T follicular helper cell (primary cell): ENCODE data around the gene AGK.
"Not testable (repeated sequence)": the region's sequence is repeated elsewhere in the genome, so short reads cannot be mapped to it uniquely, and the experiment has no call there.

ENCODE experiments used
- DNase-seq: peaks from one replicate; pipeline ENCODE4 v3.0.0-alpha.2; 2020; ENCODE audit warnings: low read depth

The AGK gene

DNA sequence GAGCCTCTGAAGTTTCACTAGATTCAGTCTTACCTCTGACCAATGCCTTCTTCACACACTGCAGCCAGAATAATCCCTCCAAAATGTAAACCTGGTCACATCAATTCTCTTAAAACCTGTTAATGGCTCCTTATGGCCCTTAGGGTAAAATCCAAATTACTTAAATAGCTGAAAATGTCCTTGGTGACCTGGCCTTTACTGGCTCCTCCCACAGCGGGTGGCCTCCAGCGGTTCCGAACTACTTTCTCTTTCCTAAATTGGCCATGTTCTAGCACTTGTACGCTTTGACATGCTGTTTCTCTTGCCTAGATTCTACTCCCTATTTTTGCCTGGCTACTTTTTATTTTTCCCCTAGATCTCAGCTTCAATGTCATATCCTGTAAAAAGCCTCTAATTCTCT is 36.1 kb downstream of the AGK start:
- DNase-seq = no peak

DNA sequence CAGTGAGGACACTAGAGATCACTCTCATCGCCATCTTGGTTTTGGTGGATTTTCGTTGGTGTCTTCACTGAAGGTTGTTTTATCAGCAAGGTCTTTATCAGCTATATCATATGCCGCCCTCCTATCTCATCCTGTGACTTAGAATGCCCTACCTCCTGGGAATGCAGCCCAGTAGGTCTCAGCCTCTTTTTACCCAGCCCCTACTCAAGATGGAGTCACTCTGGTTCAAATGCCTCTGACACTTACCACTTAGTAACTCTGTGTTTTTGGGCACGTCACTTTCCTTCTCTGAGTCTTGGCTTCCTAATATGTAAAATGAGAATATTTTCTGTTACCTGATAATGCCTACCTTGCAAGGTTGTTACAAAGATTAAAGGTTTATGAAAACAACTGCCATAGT is 37.7 kb downstream of the AGK start:
- no peak for DNase-seq

DNA sequence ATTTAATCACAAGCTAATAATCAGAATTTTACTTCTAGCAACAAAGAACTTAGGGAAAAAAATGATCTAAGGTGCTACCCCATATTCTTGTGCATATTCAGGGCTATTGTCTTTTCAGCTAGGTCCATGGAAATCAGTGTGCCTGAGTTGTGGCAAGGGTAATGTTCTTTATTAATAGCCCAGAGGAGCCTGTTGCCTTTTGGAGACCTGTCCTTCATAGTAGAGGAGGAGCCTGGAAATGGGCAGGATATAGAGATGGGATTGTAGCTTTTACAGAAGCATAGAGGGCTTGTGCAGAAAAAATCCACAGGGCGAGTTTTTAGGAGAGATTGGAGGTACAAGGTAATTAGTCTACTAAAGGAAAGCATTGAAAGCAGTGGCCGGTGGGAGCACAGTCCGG is 38.9 kb downstream of the AGK start:
- no peak for DNase-seq

DNA sequence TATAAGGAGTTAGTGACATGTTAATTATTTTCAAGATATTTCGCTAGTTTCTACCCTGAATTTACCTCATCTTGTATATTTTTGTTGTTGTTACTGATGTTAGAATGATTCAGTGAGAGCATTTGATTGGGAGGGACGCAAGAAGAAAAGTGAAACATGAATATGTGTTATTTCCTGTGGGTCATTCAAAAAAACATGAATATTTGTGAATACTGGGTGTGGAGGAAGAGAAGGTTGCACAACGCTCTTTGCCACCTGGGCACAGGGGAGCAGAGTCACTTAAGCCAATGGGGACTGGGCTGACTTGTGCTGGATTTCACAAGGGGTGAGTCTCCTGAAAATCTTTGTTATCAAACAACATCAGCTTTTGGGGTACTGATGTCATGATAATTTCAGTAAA is 39.5 kb downstream of the AGK start:
- DNase-seq = no peak

- DNase-seq = no peak
These were observed 41.9 kb downstream of the AGK start for GRCh38 chr7:141593134-141593533.

DNA sequence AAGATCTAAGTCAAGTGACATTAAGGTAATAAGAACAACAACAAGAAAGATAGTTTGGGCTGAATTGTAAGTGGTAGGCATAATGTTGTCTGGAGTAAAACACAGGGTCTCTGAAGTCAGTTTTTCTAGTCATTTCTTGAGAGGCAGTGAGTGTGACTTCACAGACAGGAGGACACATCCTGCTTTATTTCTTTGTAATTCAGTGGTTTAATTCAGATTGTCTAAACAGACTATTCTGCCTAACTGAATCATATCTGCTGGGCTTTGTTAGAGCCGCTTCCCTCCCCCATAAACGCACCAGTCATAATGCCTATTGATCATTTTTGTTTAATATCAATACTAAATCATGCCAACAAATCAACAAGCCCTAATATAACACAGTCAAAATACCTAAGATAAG is 46.8 kb downstream of the AGK start:
- DNase-seq = no peak

DNA sequence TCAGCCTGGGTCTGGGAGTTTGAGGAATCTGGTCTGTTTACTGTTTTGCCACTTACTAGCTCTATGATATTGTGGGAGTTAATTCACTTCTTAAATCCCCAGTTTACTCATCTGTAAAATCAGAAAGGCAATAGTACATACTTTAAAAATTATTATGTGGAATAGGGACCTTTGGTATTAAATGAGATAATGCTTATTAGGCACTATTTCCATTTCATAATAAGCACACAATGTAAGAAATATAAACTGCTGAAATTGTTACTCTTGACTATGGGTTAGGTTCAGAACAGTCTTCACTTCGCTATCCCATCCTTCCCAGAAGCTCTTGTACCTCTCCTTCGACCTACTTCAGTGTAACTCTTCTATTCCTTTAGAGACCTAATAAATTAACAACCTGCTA is 47.2 kb downstream of the AGK start:
- no peak for DNase-seq

DNA sequence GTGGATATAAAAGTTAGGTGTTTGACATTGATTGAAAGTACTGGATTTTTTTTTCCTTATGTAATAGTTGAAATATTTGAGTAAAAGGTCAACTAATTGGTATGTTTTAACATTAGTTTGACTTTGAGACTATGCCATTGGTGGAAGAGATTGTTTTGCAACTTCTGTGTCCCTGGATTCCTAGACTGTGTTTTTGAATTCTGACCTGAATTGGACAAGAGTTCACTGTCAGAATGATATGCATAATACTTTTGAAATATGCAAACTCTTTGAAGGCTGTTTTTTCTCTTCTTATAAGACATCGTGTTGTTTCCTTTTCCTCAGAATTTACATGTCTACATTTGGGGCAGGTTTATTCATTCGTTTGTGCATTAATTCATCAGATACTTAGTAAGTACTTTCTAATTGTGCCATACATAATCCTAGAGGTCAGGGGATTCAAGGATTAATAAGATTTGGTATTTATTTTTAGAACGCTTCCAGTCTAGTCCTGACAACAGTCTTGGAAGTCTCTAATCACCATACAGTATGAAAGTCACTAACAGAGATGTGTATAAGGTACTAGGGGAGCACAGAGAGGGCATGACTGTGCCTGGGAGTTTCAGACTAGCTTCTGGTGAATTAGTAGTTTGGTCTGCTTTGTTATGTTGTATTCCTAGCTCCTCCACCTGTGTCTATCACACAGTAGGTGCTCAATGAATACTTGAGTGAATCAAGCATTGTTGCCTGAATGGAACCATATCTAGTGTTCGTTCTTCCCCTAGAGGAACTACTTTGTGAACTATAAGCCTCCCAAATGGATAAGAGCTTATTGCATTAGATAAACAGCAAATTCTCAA is 49.2 kb downstream of the AGK start:
- DNase-seq = no peak

GRCh38 chr7:141609576-141609975 is 58.4 kb downstream of the AGK start:
- no peak for DNase-seq

DNA sequence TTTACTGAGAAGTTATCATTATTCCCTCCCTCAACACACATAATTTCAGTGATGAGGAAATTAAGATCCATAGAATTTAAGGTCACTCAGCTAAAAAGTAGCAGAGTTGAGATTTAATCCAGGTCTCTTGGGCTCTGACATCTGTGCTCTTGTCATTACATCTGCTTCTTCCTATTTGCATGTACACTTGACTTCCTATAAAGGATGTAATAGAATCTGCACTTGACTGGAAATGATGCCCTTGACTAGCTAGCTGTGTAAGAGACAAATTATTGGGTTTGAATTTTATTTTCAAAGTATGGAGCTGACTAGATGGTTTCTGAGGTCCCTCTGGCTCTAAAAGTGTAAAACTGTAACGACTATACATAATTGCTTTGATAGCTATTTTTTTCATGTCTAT is 59.5 kb downstream of the AGK start:
- no peak for DNase-seq

- no peak for DNase-seq
These were observed 61.7 kb downstream of the AGK start for GRCh38 chr7:141612861-141613260.

GRCh38 chr7:141617280-141617679 is 66.1 kb downstream of the AGK start:
- no peak for DNase-seq

DNA sequence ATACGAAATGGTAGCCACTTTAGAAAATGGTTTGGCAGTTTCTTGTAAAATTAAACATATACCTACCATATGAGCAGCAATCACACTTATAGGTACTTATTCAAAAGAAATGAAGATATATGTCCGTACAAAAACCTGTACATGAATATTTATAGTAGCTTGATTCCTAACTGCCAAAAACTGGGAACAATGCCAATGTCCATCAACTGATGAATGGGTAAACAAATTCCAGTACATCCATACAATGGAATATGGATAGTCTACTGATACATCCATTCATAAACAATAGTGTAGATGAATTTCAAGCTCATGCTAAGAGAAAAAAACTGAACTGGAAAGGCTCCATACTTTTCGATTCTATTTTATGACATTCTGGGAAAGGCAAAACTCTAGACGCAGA is 68.5 kb downstream of the AGK start:
- DNase-seq = no peak

DNA sequence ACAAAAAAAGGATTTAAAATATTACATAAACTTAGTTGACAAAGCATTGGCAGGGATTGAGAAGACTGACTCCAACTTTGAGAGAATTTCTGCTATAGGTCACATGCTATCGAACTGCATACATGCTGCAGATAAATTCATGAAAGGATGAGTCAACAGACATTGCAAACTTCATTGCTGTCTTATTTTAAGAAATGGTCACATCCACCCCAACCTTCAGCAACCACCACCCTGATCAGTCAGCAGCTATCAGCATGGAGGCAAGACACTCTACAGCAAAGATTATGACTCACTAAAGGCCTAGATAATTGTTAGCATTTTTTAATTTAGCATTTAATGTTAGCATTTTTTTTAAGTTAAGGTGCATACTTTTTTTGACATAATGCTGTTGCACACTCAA is 73.6 kb downstream of the AGK start:
- DNase-seq = no peak

DNA sequence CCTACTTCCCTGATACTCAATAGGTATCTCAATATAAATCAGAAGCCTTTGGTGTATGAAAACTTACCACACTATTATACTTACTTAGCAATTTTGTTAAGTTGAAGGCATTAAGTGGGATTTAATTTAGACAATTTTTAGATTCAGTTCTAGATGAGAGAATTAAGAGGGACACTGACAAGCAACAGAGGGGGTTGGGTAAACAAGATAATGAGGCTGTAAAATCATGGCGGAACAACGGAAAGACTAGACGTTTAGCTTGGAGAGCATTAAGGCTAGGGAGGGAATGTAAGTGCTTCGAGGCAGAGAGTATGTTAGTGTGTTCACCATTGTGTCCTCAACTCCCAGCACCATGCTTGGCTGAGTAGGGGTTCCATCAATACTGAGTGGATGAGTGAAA is 79.4 kb downstream of the AGK start:
- DNase-seq = no peak

- no peak for DNase-seq
These were observed 80.3 kb downstream of the AGK start for GRCh38 chr7:141631525-141631924.

- DNase-seq = no peak
These were observed 82.9 kb downstream of the AGK start for GRCh38 chr7:141634065-141634464.

- no peak for DNase-seq
These were observed 84.8 kb downstream of the AGK start for GRCh38 chr7:141636053-141636452.

- DNase-seq = no peak
These were observed 89.1 kb downstream of the AGK start for GRCh38 chr7:141640239-141640840.

GRCh38 chr7:141641876-141642275 is 90.7 kb downstream of the AGK start:
- DNase-seq = no peak

DNA sequence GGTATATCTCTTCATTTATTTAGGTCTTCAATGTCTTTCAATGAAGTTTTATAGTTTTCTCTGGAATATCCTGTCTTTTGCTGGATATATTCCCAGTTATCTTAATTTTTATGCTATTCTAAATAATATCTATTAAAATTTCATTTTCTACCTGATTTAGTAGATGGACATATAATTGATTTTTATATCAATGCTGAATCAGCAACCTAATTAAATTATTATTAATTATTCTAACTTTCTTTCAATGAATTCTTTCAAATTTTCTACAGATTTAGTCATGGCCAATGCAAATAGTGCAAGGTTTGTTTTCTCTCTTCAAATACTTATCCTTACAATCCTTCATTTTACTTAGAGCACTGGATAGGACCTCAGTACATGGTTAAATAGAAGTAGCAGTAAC is 94.0 kb downstream of the AGK start:
- DNase-seq = no peak

GRCh38 chr7:141646826-141647480 is 95.7 kb downstream of the AGK start:
- no peak for DNase-seq

DNA sequence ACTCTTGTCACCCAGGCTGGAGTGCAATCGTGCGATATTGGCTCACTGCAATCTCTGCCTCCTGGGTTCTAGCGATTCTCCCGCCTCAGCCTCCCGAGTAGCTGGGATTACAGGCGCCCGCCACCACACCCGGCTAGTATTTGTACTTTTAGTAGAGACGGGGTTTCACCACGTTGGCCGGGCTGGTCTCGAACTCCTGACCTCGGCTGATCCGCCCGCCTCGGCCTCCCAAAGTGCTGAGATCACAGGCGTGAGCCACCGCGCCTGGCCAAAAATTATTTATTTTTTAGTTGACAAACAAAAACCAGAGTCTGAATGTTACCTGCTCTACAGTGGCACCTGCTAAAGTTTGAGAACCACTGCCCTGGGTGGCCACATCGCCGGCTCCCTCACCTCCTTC is 96.5 kb downstream of the AGK start:
- not testable (repeated sequence) for DNase-seq
